ENCODE measurements around the gene CMTM4. TPM values are rescaled to one million over a fixed set of nuclear protein-coding genes. Genes with fewer than 3 reads are reported as not detected.

Gene CMTM4
- total RNA-seq, 1 experiment from 2014 or later = 77.8 TPM

DNA sequence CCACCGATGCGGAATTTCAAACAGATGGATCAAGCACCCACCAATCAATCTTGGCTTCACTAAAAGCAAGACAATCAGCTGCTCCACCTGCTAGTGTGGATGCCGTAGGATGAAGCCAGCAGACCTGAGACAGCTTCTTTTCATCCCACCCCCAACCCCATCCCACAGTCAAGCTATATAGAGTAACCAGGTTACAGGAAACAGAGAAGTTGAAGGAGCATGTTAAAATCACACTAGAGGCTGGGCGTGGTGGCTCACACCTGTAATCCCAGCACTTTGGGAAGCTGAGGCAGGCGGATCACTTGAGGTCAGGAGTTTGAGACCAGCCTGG, 37.7 kb downstream of the CMTM4 start:
- ChIA-PET RAD21 (ENCODE audit: low non-redundant PET in 1 of 2, low total read pairs in 2 of 2, uncharacterized antibody in 2 of 2, unreplicated experiment in 2 of 2) (no interaction called here), POLR2A (no interaction called here), CTCF (interaction anchor here (1.4 kb wide), 1 partner anchor 8 kb away, joined by 3 read pairs; no protein-coding TSS in a partner anchor)
- H2AFZ ChIP-seq (ENCODE audit: low read depth, low read length, poor library complexity, severe bottlenecking) = no peak overlapping the region
- no peaks in the 10 kb centered on the region for H3K36me3 ChIP-seq (ENCODE audit: control insufficient read depth in 1 of 2, insufficient read depth in 2 of 2, low read length in 2 of 2)
- no peak overlapping the region for H3K9ac ChIP-seq (ENCODE audit: low read length)
- H3K9me2 ChIP-seq (ENCODE audit: insufficient read depth) = no peaks in the 10 kb centered on the region
- intact Hi-C loops (cut with micrococcal nuclease) = no loop called here
- no peaks in the 10 kb centered on the region for H3K27me3 ChIP-seq (ENCODE audit: insufficient read depth, low read length)
- H3K4me3 ChIP-seq (replicated peaks in 1 of 2; ENCODE audit: low read depth in 1 of 2, low read length in 2 of 2) = no peak overlapping the region
- TF ChIP-seq, protein P1, sequence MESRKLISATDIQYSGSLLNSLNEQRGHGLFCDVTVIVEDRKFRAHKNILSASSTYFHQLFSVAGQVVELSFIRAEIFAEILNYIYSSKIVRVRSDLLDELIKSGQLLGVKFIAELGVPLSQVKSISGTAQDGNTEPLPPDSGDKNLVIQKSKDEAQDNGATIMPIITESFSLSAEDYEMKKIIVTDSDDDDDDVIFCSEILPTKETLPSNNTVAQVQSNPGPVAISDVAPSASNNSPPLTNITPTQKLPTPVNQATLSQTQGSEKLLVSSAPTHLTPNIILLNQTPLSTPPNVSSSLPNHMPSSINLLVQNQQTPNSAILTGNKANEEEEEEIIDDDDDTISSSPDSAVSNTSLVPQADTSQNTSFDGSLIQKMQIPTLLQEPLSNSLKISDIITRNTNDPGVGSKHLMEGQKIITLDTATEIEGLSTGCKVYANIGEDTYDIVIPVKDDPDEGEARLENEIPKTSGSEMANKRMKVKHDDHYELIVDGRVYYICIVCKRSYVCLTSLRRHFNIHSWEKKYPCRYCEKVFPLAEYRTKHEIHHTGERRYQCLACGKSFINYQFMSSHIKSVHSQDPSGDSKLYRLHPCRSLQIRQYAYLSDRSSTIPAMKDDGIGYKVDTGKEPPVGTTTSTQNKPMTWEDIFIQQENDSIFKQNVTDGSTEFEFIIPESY (IDR thresholded peaks at IDR 0.05; ENCODE audit: extremely low read depth, insufficient replicate concordance, low read length) = no peak
- TF ChIP-seq JUND (IDR thresholded peaks at IDR 0.05) (no peak), POLR2A (IDR thresholded peaks at IDR 0.05; ENCODE audit: borderline replicate concordance, extremely low read depth, insufficient read depth, insufficient read length) (no peak), ZFX (IDR thresholded peaks at IDR 0.05) (no peak), FOSL1 (IDR thresholded peaks at IDR 0.05; ENCODE audit: low read depth) (no peak), SP1 (IDR thresholded peaks at IDR 0.05; ENCODE audit: low read depth) (no peak), POLR2AphosphoS5 (IDR thresholded peaks at IDR 0.05; ENCODE audit: low read depth, low read length) (no peak), EGR1 (IDR thresholded peaks at IDR 0.05; ENCODE audit: low read depth) (no peak), SIN3A (IDR thresholded peaks at IDR 0.05; ENCODE audit: low read depth) (no peak), EZH2 (IDR thresholded peaks at IDR 0.05) (no peak), RAD21 (IDR thresholded peaks at IDR 0.05; ENCODE audit: low read depth) (no peak), TCF7L2 (IDR thresholded peaks at IDR 0.05; ENCODE audit: borderline replicate concordance, extremely low read depth, insufficient read depth, insufficient read length) (no peak), ELF1 (IDR thresholded peaks at IDR 0.05; ENCODE audit: borderline replicate concordance, low read depth) (no peak), ZNF274 (IDR thresholded peaks at IDR 0.05; ENCODE audit: low read depth, low read length) (no peak), SRF (IDR thresholded peaks at IDR 0.05; ENCODE audit: low read depth) (no peak), CBX3 (IDR thresholded peaks at IDR 0.05; ENCODE audit: low read depth) (no peak), EZH2phosphoT487 (IDR thresholded peaks at IDR 0.05; ENCODE audit: borderline replicate concordance) (no peak)
- TF ChIP-seq, protein P2, sequence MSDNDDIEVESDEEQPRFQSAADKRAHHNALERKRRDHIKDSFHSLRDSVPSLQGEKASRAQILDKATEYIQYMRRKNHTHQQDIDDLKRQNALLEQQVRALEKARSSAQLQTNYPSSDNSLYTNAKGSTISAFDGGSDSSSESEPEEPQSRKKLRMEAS (IDR thresholded peaks at IDR 0.05) = no peak
- TF ChIP-seq, protein P3, sequence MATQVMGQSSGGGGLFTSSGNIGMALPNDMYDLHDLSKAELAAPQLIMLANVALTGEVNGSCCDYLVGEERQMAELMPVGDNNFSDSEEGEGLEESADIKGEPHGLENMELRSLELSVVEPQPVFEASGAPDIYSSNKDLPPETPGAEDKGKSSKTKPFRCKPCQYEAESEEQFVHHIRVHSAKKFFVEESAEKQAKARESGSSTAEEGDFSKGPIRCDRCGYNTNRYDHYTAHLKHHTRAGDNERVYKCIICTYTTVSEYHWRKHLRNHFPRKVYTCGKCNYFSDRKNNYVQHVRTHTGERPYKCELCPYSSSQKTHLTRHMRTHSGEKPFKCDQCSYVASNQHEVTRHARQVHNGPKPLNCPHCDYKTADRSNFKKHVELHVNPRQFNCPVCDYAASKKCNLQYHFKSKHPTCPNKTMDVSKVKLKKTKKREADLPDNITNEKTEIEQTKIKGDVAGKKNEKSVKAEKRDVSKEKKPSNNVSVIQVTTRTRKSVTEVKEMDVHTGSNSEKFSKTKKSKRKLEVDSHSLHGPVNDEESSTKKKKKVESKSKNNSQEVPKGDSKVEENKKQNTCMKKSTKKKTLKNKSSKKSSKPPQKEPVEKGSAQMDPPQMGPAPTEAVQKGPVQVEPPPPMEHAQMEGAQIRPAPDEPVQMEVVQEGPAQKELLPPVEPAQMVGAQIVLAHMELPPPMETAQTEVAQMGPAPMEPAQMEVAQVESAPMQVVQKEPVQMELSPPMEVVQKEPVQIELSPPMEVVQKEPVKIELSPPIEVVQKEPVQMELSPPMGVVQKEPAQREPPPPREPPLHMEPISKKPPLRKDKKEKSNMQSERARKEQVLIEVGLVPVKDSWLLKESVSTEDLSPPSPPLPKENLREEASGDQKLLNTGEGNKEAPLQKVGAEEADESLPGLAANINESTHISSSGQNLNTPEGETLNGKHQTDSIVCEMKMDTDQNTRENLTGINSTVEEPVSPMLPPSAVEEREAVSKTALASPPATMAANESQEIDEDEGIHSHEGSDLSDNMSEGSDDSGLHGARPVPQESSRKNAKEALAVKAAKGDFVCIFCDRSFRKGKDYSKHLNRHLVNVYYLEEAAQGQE (IDR thresholded peaks at IDR 0.05; ENCODE audit: low read depth) = no peak
- TF ChIP-seq, protein P4, sequence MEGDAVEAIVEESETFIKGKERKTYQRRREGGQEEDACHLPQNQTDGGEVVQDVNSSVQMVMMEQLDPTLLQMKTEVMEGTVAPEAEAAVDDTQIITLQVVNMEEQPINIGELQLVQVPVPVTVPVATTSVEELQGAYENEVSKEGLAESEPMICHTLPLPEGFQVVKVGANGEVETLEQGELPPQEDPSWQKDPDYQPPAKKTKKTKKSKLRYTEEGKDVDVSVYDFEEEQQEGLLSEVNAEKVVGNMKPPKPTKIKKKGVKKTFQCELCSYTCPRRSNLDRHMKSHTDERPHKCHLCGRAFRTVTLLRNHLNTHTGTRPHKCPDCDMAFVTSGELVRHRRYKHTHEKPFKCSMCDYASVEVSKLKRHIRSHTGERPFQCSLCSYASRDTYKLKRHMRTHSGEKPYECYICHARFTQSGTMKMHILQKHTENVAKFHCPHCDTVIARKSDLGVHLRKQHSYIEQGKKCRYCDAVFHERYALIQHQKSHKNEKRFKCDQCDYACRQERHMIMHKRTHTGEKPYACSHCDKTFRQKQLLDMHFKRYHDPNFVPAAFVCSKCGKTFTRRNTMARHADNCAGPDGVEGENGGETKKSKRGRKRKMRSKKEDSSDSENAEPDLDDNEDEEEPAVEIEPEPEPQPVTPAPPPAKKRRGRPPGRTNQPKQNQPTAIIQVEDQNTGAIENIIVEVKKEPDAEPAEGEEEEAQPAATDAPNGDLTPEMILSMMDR (IDR thresholded peaks at IDR 0.05 in 2 of 3, conservative IDR thresholded peaks at IDR 0.05 in 1 of 3; ENCODE audit: borderline replicate concordance in 1 of 3, insufficient read depth in 1 of 3, low read depth in 2 of 3, low read length in 2 of 3) = no peak
- peaks cover 64% of the 10 kb centered on the region; the same call in 1 of the 2 replicates for H3K79me2 ChIP-seq (ENCODE audit: insufficient read depth, low read length)
- no TSS peak for BruUV-seq (replicated peaks)
- H3K4me2 ChIP-seq (ENCODE audit: low read length) = no peak overlapping the region
- ATAC-seq = no peak
- no peak overlapping the region for H3K27ac ChIP-seq (ENCODE audit: low read depth, low read length)
- no peaks in the 10 kb centered on the region for H3K9me3 ChIP-seq (ENCODE audit: control insufficient read depth in 1 of 2, insufficient read depth in 1 of 2, low read depth in 1 of 2, low read length in 2 of 2)
- peaks cover 3 to 10% of the 10 kb centered on the region in 2 experiments; a peak in 2 of 4 replicates for H3K4me1 ChIP-seq (ENCODE audit: control insufficient read depth in 1 of 2, insufficient read depth in 2 of 2, low read length in 2 of 2)
- H4K20me1 ChIP-seq (ENCODE audit: insufficient read depth) = no peaks in the 10 kb centered on the region
- no peak for DNase-seq (ENCODE audit: low read depth, low spot score)

All from HCT116 (cell line).